Uterus (tissue), 2 donors: Measurements from ENCODE around the gene PTS.

ENCODE experiments used
- CTCF ChIP-seq, 4 experiments: fragments of 200-600 bp in 2 of 4; fragments of 450-650 bp in 2 of 4; sonication (generic) in 2 of 4; IDR thresholded peaks; one replicate each; pipeline ENCODE4 v1.5.1; 2016 to 2019; ENCODE audit warnings: antibody characterized with exemption in 4 of 4, mild to moderate bottlenecking in 2 of 4, moderate library complexity in 1 of 4
- POLR2A ChIP-seq, 2 donors: fragments of 450-650 bp; IDR thresholded peaks; one replicate each; pipeline ENCODE4 v1.6.1; 2016; ENCODE audit warnings: antibody characterized with exemption in 2 of 2, mild to moderate bottlenecking in 1 of 2, moderate library complexity in 1 of 2

- TF ChIP-seq CTCF (IDR thresholded peaks at IDR 0.05) (no peak), POLR2A (IDR thresholded peaks at IDR 0.05) (no peak)
Measured at GRCh38 chr11:112271242-112271641, 45.0 kb downstream of the PTS start.
